Measurements from ENCODE around the gene ELF3.
A peak's percentile ranks its signal among the peaks of the same experiment; 100 is the strongest.
"Not testable (repeated sequence)": the region's sequence is repeated elsewhere in the genome, so short reads cannot be mapped to it uniquely, and the experiment has no call there.

The ELF3 gene
- 0.52 to 1.3 (median 0.97) reads per million in 3 donors for total RNA-seq

DNA sequence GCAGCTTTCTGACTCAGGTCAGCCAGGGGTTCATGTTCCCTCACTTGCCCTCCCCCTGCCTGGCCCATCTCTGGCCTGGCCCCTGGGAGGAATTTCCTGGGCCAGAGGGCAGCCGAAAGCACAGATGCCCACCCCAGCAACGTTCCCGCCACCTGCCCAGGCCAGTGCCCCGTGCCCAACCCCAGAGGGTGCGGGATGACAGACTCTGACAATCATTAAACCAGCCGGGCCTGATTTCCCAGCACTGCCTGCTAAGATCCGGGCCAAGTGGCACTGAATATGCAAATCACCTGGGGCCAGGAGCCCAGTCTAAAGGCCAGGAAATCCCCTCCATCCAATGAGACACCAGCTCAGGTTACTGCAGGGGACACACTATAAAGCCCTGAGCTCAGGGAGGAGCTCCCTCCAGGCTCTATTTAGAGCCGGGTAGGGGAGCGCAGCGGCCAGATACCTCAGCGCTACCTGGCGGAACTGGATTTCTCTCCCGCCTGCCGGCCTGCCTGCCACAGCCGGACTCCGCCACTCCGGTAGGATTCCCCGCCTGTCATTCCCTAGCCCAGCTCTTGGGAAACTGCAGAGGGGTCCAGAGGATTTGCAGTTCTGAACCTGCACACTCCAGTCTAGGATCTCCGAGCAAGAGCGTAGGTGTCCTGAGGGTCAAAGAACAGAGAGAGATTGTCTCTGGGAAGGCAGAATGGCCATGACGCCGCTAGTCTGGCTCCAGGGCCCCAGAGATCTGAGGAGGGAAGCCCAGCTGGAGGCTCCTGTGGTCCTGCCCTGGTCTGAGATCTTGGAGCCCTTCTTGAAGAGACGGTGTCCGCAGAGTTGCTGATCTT is at the start of gene ELF3:
ELF3 (plus strand) TSS at position 408 of the 836 bp plus-strand sequence. CDS start 550 bp downstream, outside the sequence.
- H3K27ac ChIP-seq (ENCODE audit: insufficient read depth, low read length, poor library complexity, severe bottlenecking) = no peak within 1 kb of the TSS
- DNase-seq = no peak
- H3K4me3 ChIP-seq (ENCODE audit: insufficient read depth, low read depth, low read length, poor library complexity, severe bottlenecking) = no peak within 1 kb of the TSS
- no peaks in the 10 kb centered on the region for H3K27me3 ChIP-seq (replicated peaks; ENCODE audit: control insufficient read depth, insufficient read depth, low read length, poor library complexity, severe bottlenecking)
- H3K4me1 ChIP-seq (ENCODE audit: control insufficient read depth, insufficient read depth, low read length, poor library complexity, severe bottlenecking) = no peaks in the 10 kb centered on the region
- H3K9me3 ChIP-seq (ENCODE audit: control insufficient read depth, low read length) = no peaks in the 10 kb centered on the region
- peaks cover 4% of the 10 kb centered on the region for H3K36me3 ChIP-seq (ENCODE audit: control insufficient read depth, insufficient read depth, low read length)

DNA sequence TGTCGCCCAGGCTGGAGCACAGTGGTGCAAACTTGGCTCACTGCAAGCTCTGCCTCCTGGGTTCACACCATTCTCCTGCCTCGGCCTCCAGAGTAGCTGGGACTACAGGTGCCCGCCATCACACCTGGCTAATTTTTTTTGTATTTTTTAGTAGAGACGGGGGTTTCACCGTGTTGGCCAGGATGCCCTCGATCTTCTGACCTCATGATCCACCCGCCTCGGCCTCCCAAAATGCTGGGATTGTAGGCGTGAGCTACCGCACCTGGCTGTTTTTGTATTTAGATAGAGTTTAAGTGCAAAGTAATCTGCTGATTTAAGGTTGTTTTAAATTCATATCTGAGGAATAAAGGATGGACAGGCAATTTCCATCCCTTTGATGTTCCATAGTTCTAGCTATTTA is 48.0 kb upstream of the ELF3 start:
- H3K4me3 ChIP-seq (ENCODE audit: insufficient read depth, low read depth, low read length, poor library complexity, severe bottlenecking); DNase-seq; H3K4me1 ChIP-seq (ENCODE audit: control insufficient read depth, insufficient read depth, low read length, poor library complexity, severe bottlenecking); H3K27me3 ChIP-seq (replicated peaks; ENCODE audit: control insufficient read depth, insufficient read depth, low read length, poor library complexity, severe bottlenecking); H3K27ac ChIP-seq (ENCODE audit: insufficient read depth, low read length, poor library complexity, severe bottlenecking); H3K9me3 ChIP-seq (ENCODE audit: control insufficient read depth, low read length): not testable (repeated sequence)
- peaks cover 50% of the 10 kb centered on the region for H3K36me3 ChIP-seq (ENCODE audit: control insufficient read depth, insufficient read depth, low read length)

DNA sequence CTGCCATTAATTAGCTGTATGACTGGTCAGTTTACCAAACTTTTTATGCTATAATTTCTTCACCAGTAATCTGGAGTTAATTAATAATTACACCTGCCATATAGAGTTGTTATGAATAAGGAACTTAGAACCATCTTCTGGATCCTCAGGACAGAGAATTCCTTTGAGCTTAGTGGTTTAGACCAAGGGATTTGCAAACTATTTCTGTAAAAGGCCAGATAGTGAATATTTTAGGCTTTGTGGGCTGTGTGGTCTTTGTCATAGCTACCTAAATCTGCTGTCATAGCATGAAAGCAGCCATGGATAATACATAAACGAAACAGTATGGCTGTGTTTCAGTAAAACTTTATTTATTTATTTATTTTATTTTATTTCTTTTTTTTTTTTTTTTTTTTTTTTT is 46.1 kb upstream of the ELF3 start:
- no peaks in the 10 kb centered on the region for H3K4me1 ChIP-seq (ENCODE audit: control insufficient read depth, insufficient read depth, low read length, poor library complexity, severe bottlenecking)
- H3K4me3 ChIP-seq (ENCODE audit: insufficient read depth, low read depth, low read length, poor library complexity, severe bottlenecking) = no peak overlapping the region
- H3K27ac ChIP-seq (ENCODE audit: insufficient read depth, low read length, poor library complexity, severe bottlenecking) = no peak overlapping the region
- H3K27me3 ChIP-seq (replicated peaks; ENCODE audit: control insufficient read depth, insufficient read depth, low read length, poor library complexity, severe bottlenecking) = no peaks in the 10 kb centered on the region
- no peak for DNase-seq
- no peaks in the 10 kb centered on the region for H3K9me3 ChIP-seq (ENCODE audit: control insufficient read depth, low read length)
- H3K36me3 ChIP-seq (ENCODE audit: control insufficient read depth, insufficient read depth, low read length) = peaks cover 56% of the 10 kb centered on the region

DNA sequence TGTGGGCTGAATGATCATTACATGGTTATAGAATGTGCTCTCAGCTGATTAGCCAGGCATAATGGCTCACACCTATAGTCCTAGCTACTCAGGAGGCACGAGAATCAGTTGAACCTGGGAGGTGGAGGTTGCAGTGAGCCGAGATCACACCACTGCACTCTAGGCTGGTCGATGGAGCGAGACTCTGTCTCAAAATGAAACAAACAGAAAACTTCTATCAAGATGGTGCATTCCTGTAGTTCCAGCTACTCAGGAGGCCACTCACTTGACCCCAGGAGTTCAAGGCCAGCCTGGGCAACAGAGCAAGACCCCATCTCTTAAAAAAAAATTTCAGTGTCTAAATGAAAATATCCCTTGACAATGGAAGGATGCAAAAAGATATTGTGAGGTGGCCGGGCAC is 44.2 kb upstream of the ELF3 start:
- H3K36me3 ChIP-seq (ENCODE audit: control insufficient read depth, insufficient read depth, low read length) = peaks cover 67% of the 10 kb centered on the region
- H3K27me3 ChIP-seq (replicated peaks; ENCODE audit: control insufficient read depth, insufficient read depth, low read length, poor library complexity, severe bottlenecking) = no peaks in the 10 kb centered on the region
- H3K9me3 ChIP-seq (ENCODE audit: control insufficient read depth, low read length) = no peaks in the 10 kb centered on the region
- no peak overlapping the region for H3K4me3 ChIP-seq (ENCODE audit: insufficient read depth, low read depth, low read length, poor library complexity, severe bottlenecking)
- no peaks in the 10 kb centered on the region for H3K4me1 ChIP-seq (ENCODE audit: control insufficient read depth, insufficient read depth, low read length, poor library complexity, severe bottlenecking)
- DNase-seq = no peak
- H3K27ac ChIP-seq (ENCODE audit: insufficient read depth, low read length, poor library complexity, severe bottlenecking) = no peak overlapping the region

DNA sequence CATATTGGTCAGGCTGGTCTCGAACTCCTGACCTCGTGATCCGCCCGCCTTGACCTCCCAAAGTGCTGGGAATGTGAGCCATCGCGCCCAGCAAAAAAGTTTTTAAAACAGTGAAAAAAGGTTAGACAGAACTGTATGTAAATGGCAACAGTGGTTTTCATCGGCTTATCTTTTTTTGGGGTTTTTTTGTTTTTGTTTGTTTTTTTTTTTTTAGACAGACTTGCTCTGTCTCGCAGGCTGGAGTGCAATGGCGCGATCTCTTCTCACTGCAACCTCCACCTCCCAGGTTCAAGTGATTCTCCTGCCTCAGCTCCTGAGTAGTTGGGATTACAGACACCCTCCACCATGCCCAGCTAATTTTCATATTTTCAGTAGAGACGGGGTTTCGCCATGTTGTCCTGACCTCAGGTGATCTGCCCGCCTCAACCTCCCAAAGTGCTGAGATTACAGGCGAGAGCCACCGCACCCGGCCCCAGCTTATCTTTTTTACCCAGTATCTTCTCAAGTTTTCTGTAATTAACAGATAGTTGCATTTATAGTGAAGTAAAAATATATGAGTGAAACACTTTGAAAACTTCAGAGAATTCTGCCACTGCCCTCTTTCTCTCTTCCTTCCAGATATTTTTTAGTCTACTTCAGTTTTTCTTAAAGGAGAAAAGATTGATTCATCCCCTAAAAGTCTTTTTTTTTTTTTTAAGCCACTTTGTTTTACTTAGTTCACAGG is 42.0 kb upstream of the ELF3 start:
- no peak for DNase-seq
- Histone ChIP-seq H3K4me1 (ENCODE audit: control insufficient read depth, insufficient read depth, low read length, poor library complexity, severe bottlenecking) (no peaks in the 10 kb centered on the region), H3K4me3 (ENCODE audit: insufficient read depth, low read depth, low read length, poor library complexity, severe bottlenecking) (no peak overlapping the region), H3K27me3 (replicated peaks; ENCODE audit: control insufficient read depth, insufficient read depth, low read length, poor library complexity, severe bottlenecking) (no peaks in the 10 kb centered on the region), H3K27ac (ENCODE audit: insufficient read depth, low read length, poor library complexity, severe bottlenecking) (no peak overlapping the region), H3K36me3 (ENCODE audit: control insufficient read depth, insufficient read depth, low read length) (peaks cover 49% of the 10 kb centered on the region), H3K9me3 (ENCODE audit: control insufficient read depth, low read length) (no peaks in the 10 kb centered on the region)

DNA sequence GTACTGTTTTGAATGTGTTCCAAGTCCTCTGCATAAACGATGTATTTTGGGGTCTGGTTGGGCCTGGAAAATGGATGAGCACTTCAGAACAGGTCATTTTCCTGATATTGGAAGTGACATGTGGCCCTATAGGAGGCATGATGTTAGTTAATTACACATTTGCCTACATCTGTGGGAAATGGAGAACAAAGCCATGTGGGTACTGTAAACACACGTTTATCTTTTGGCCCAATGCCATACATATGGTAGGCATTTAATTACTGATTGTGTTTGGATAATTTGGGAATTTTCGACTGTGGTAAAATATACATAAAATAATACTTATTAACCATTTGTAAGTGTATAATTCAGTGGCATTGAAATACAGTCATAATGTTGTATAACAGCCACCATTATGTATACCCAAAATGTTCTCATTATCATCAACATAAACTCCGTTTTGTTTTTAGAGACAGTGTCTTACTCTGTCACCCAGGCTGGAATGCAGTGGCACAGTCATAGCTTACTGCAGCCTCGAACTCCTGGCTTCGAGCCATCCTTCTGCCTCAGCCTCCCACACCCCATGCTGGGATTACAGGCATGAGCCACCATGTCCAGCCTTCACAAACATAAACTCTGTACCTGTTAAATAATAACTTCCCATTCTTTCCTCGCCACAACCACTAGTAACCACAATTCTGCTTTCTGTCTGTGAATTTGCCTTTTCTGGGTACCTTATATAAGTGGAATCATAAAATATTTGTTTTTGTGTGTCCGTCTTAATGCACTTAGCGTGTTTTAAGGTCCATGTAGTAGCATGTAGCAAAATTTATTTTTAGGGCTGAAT is 39.8 kb upstream of the ELF3 start:
- no peak for DNase-seq
- no peaks in the 10 kb centered on the region for H3K9me3 ChIP-seq (ENCODE audit: control insufficient read depth, low read length)
- no peaks in the 10 kb centered on the region for H3K4me1 ChIP-seq (ENCODE audit: control insufficient read depth, insufficient read depth, low read length, poor library complexity, severe bottlenecking)
- H3K36me3 ChIP-seq (ENCODE audit: control insufficient read depth, insufficient read depth, low read length) = peaks cover 34% of the 10 kb centered on the region
- H3K4me3 ChIP-seq (ENCODE audit: insufficient read depth, low read depth, low read length, poor library complexity, severe bottlenecking) = no peak overlapping the region
- no peaks in the 10 kb centered on the region for H3K27me3 ChIP-seq (replicated peaks; ENCODE audit: control insufficient read depth, insufficient read depth, low read length, poor library complexity, severe bottlenecking)
- H3K27ac ChIP-seq (ENCODE audit: insufficient read depth, low read length, poor library complexity, severe bottlenecking) = no peak overlapping the region

DNA sequence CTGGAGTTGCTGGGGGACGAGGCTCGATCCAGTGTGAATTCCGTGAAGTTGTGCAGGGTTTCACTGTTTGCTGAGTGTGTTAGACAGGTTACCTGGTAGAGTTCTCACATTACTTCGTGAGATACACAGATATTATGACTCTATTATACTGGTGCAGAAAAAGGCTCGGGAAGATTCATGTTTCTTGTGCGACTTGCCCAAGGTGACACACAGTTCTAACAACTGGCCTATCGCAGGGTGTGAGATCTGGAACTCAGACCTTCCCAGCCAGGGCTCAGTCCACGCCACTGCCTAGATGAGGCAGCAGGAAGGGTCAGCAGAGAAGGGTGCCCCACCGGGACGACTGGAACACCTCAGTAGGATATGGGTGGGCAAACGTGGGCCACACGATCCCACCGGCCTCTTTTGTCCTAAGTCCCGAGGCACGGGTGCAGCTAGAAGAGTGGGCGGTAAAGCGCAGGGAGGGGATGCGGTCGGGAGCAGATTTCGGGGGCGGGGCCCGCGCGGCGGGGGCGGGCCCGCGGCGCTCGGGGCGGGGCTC is 28.2 kb upstream of the ELF3 start:
- peaks cover 5% of the 10 kb centered on the region for H3K4me1 ChIP-seq (ENCODE audit: control insufficient read depth, insufficient read depth, low read length, poor library complexity, severe bottlenecking)
- peak overlapping the region; percentile 35 for H3K27ac ChIP-seq (ENCODE audit: insufficient read depth, low read length, poor library complexity, severe bottlenecking)
- no peaks in the 10 kb centered on the region for H3K27me3 ChIP-seq (replicated peaks; ENCODE audit: control insufficient read depth, insufficient read depth, low read length, poor library complexity, severe bottlenecking)
- no peaks in the 10 kb centered on the region for H3K9me3 ChIP-seq (ENCODE audit: control insufficient read depth, low read length)
- peak overlapping the region; percentile 74 for H3K4me3 ChIP-seq (ENCODE audit: insufficient read depth, low read depth, low read length, poor library complexity, severe bottlenecking)
- peak; percentile 48 to 57 (median 52) for DNase-seq
- no peaks in the 10 kb centered on the region for H3K36me3 ChIP-seq (ENCODE audit: control insufficient read depth, insufficient read depth, low read length)

DNA sequence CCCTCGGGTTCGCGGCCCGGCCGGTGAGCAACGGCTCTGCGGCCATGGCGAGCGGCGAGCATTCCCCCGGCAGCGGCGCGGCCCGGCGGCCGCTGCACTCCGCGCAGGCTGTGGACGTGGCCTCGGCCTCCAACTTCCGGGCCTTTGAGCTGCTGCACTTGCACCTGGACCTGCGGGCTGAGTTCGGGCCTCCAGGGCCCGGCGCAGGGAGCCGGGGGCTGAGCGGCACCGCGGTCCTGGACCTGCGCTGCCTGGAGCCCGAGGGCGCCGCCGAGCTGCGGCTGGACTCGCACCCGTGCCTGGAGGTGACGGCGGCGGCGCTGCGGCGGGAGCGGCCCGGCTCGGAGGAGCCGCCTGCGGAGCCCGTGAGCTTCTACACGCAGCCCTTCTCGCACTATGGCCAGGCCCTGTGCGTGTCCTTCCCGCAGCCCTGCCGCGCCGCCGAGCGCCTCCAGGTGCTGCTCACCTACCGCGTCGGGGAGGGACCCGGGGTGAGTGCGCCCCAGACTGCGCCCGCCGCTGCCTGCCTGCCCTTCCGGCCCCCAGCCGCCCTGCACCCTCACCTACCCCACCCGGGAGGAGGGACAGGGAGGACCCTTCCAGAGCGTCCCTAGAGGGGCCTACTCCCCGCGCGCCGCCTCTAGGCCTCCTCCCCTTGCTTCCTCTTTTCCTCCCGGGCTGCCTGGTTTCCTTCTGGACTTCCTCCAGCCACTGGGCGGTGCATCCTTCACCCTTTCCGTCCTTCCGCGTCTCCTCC is 27.6 kb upstream of the ELF3 start, which contains the start of gene RNPEP:
RNPEP (plus strand) TSS at position 26 of the 757 bp plus-strand sequence; CDS start at position 45, 19 bp downstream.
- Histone ChIP-seq H3K27ac (ENCODE audit: insufficient read depth, low read length, poor library complexity, severe bottlenecking) (peak within 1 kb of the TSS; percentile 70), H3K4me1 (ENCODE audit: control insufficient read depth, insufficient read depth, low read length, poor library complexity, severe bottlenecking) (peaks cover 5% of the 10 kb centered on the region), H3K36me3 (ENCODE audit: control insufficient read depth, insufficient read depth, low read length) (no peaks in the 10 kb centered on the region), H3K4me3 (ENCODE audit: insufficient read depth, low read depth, low read length, poor library complexity, severe bottlenecking) (peak within 1 kb of the TSS; percentile 74), H3K27me3 (replicated peaks; ENCODE audit: control insufficient read depth, insufficient read depth, low read length, poor library complexity, severe bottlenecking) (no peaks in the 10 kb centered on the region), H3K9me3 (ENCODE audit: control insufficient read depth, low read length) (no peaks in the 10 kb centered on the region)
- peak; percentile 25 to 38 (median 34) for DNase-seq

DNA sequence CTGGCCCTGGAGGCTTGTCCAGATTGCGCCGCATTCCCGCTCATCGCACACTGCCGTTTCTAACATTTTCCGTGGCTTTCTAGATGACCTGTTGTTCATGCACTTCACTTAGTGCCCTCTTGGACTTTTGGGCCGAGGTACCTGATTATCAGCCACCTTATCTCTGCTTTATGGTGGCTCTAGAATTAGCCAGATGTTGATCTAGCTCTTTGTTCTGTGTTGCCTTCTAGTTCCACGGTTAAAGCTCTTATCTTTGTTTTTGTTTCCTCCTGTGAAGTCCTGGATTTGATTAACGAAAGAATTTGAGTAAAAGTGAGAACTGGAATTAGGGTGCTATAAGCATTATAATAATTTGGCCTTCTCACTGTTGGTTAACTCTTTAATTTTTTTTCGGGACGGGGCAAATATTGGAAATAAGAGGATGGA is 27.0 kb upstream of the ELF3 start:
- Histone ChIP-seq H3K9me3 (ENCODE audit: control insufficient read depth, low read length) (no peaks in the 10 kb centered on the region), H3K36me3 (ENCODE audit: control insufficient read depth, insufficient read depth, low read length) (no peaks in the 10 kb centered on the region), H3K4me1 (ENCODE audit: control insufficient read depth, insufficient read depth, low read length, poor library complexity, severe bottlenecking) (peaks cover 5% of the 10 kb centered on the region), H3K27me3 (replicated peaks; ENCODE audit: control insufficient read depth, insufficient read depth, low read length, poor library complexity, severe bottlenecking) (no peaks in the 10 kb centered on the region), H3K4me3 (ENCODE audit: insufficient read depth, low read depth, low read length, poor library complexity, severe bottlenecking) (peak overlapping the region; percentile 74), H3K27ac (ENCODE audit: insufficient read depth, low read length, poor library complexity, severe bottlenecking) (peak overlapping the region; percentile 70)
- no peak for DNase-seq
